ENCODE results near the gene STAT5B.
A peak's percentile ranks its signal among the peaks of the same experiment; 100 is the strongest.

Gene STAT5B

DNA sequence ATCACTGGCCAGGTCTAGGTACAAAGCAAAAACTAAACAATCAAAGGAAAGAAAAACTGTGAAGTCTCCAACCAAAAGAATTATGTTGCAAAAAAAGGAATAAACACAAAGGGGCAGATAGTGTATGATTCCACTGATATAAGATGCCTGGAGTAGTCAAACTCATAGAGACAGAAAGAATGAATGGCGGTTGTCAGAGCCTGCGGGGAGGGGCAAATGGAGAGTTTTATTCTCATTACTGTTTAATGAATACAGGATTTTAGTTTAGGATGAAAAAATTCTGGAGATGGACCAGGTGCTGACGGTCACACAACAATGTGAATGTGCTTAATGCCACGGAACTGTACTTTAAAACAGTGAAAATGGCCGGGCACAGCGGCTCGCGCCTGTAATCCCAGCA lies 20.7 kb downstream of the STAT5B start:
- TF ChIP-seq, protein P1, sequence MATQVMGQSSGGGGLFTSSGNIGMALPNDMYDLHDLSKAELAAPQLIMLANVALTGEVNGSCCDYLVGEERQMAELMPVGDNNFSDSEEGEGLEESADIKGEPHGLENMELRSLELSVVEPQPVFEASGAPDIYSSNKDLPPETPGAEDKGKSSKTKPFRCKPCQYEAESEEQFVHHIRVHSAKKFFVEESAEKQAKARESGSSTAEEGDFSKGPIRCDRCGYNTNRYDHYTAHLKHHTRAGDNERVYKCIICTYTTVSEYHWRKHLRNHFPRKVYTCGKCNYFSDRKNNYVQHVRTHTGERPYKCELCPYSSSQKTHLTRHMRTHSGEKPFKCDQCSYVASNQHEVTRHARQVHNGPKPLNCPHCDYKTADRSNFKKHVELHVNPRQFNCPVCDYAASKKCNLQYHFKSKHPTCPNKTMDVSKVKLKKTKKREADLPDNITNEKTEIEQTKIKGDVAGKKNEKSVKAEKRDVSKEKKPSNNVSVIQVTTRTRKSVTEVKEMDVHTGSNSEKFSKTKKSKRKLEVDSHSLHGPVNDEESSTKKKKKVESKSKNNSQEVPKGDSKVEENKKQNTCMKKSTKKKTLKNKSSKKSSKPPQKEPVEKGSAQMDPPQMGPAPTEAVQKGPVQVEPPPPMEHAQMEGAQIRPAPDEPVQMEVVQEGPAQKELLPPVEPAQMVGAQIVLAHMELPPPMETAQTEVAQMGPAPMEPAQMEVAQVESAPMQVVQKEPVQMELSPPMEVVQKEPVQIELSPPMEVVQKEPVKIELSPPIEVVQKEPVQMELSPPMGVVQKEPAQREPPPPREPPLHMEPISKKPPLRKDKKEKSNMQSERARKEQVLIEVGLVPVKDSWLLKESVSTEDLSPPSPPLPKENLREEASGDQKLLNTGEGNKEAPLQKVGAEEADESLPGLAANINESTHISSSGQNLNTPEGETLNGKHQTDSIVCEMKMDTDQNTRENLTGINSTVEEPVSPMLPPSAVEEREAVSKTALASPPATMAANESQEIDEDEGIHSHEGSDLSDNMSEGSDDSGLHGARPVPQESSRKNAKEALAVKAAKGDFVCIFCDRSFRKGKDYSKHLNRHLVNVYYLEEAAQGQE (IDR thresholded peaks at IDR 0.05; ENCODE audit: low read depth): no peak
- TF ChIP-seq NFIC (IDR thresholded peaks at IDR 0.05) (no peak), ZBTB7A (IDR thresholded peaks at IDR 0.05; ENCODE audit: low read depth) (no peak), YY1 (IDR thresholded peaks at IDR 0.05; ENCODE audit: low read depth) (no peak), FOXM1 (IDR thresholded peaks at IDR 0.05; ENCODE audit: borderline replicate concordance, low read depth) (no peak), TCF12 (IDR thresholded peaks at IDR 0.05; ENCODE audit: low read depth) (no peak), EP300 (IDR thresholded peaks at IDR 0.05; ENCODE audit: borderline replicate concordance) (no peak), CREB1 (IDR thresholded peaks at IDR 0.05; ENCODE audit: low read depth) (no peak), TEAD4 (IDR thresholded peaks at IDR 0.05) (no peak), RAD21 (IDR thresholded peaks at IDR 0.05; ENCODE audit: low read depth) (no peak), CEBPB (IDR thresholded peaks at IDR 0.05) (no peak), TAF1 (IDR thresholded peaks at IDR 0.05; ENCODE audit: low read depth) (no peak), EGR1 (IDR thresholded peaks at IDR 0.05) (no peak)
- TF ChIP-seq, protein P2, sequence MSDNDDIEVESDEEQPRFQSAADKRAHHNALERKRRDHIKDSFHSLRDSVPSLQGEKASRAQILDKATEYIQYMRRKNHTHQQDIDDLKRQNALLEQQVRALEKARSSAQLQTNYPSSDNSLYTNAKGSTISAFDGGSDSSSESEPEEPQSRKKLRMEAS (IDR thresholded peaks at IDR 0.05): no peak
- TF ChIP-seq, protein P3, sequence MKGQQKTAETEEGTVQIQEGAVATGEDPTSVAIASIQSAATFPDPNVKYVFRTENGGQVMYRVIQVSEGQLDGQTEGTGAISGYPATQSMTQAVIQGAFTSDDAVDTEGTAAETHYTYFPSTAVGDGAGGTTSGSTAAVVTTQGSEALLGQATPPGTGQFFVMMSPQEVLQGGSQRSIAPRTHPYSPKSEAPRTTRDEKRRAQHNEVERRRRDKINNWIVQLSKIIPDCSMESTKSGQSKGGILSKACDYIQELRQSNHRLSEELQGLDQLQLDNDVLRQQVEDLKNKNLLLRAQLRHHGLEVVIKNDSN (IDR thresholded peaks at IDR 0.05): no peak

DNA sequence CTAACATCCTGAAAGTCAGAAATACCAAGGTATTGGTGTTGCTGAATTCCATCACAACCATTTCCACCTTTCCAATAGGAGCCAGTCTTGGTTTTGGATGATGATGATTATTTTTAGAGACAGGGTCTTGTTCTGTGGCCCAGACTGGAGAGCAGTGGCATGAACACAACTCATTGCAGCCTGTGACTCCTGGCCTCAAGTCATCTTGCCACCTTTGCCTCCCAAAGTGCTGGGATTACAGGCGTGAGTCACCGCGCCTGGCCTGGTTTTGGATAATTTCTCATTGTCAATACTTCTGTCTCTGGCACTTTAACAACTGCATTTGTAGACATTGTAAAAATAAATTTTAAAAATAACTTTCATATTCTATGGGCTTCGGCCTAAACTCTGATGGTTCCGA lies 22.6 kb downstream of the STAT5B start:
- TF ChIP-seq, protein P3 (IDR thresholded peaks at IDR 0.05): no peak
- TF ChIP-seq RAD21 (IDR thresholded peaks at IDR 0.05; ENCODE audit: low read depth) (no peak), FOXM1 (IDR thresholded peaks at IDR 0.05; ENCODE audit: borderline replicate concordance, low read depth) (no peak), TAF1 (IDR thresholded peaks at IDR 0.05; ENCODE audit: low read depth) (no peak), EP300 (IDR thresholded peaks at IDR 0.05; ENCODE audit: borderline replicate concordance) (no peak), TCF12 (IDR thresholded peaks at IDR 0.05; ENCODE audit: low read depth) (no peak), TEAD4 (IDR thresholded peaks at IDR 0.05) (no peak), NFIC (IDR thresholded peaks at IDR 0.05) (no peak), YY1 (IDR thresholded peaks at IDR 0.05; ENCODE audit: low read depth) (no peak), EGR1 (IDR thresholded peaks at IDR 0.05) (no peak), CREB1 (IDR thresholded peaks at IDR 0.05; ENCODE audit: low read depth) (no peak), ZBTB7A (IDR thresholded peaks at IDR 0.05; ENCODE audit: low read depth) (no peak), CEBPB (IDR thresholded peaks at IDR 0.05) (no peak)
- TF ChIP-seq, protein P2 (IDR thresholded peaks at IDR 0.05): no peak
- TF ChIP-seq, protein P1 (IDR thresholded peaks at IDR 0.05; ENCODE audit: low read depth): no peak

DNA sequence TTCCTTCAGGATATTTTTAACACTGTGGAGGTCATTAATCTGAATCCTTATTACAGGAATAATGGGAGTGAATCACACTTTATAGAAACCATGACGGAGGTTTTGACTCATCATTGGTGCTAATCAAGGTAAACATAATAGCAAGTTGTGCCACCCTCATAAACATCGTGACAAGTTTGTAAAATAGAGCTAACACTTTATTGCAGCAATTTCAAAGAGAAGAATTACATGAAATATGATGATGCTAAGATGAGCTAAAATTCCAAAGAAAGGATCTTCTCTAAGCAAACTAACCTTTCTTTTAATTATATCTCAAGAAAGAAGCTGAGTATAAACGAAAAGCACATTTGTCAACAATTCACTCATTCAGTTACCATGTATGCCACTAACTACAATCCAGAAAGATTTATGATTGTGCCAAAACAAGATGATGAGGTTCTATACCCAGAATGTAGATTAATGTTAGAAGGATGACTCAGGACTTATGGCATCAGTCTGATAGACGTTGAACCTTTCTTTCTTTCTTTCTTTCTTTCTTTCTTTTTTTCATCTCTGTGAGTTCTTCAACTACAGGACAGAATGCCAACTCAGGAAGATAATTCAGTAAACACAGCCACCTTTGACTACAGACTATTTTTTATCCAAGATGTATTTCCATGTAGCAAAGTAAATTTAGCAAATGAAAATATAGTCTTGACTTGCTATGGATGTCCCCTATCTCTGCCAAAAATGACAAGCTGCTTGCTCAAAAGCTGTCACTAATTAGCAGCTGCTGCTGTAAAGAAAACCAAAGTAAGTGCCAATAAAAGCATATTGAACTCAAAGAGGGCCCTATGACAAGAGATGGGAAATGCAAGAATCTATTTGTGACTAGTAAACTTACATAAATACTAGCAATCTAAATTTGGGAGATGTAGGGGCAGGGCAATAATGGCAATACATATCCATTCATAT lies 23.3 kb downstream of the STAT5B start:
- TF ChIP-seq, protein P2 (IDR thresholded peaks at IDR 0.05): no peak
- TF ChIP-seq CREB1 (IDR thresholded peaks at IDR 0.05; ENCODE audit: low read depth) (no peak), RAD21 (IDR thresholded peaks at IDR 0.05; ENCODE audit: low read depth) (no peak), YY1 (IDR thresholded peaks at IDR 0.05; ENCODE audit: low read depth) (no peak), EGR1 (IDR thresholded peaks at IDR 0.05) (no peak), ZBTB7A (IDR thresholded peaks at IDR 0.05; ENCODE audit: low read depth) (no peak), FOXM1 (IDR thresholded peaks at IDR 0.05; ENCODE audit: borderline replicate concordance, low read depth) (no peak), CEBPB (IDR thresholded peaks at IDR 0.05) (no peak), TAF1 (IDR thresholded peaks at IDR 0.05; ENCODE audit: low read depth) (no peak), TEAD4 (IDR thresholded peaks at IDR 0.05) (no peak), EP300 (IDR thresholded peaks at IDR 0.05; ENCODE audit: borderline replicate concordance) (no peak), NFIC (IDR thresholded peaks at IDR 0.05) (no peak)
- TF ChIP-seq, protein P3 (IDR thresholded peaks at IDR 0.05): no peak

DNA sequence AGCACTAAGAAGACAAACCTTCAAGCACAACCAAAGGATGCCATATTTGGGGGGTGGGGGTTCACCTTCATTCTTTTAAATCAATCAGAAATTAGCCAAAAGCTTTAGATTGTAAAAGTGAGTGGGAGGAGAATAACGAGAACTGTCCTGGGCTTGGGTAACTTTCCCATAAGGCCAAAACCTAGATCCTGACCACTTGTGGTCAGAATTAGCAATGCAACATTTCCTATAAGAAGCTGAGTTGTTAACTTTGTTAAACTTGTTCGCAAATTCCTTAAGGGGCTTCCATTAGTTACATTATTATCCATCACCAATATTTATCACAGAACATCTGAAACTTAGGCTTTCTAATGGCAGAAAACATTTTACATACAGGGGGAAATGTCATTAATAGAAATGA lies 25.1 kb downstream of the STAT5B start:
- peak; percentile 13; the same call in 1 of the 2 replicates for TF ChIP-seq RAD21 (IDR thresholded peaks at IDR 0.05; ENCODE audit: low read depth)
- no peak for TF ChIP-seq NFIC (IDR thresholded peaks at IDR 0.05)
- TF ChIP-seq ZBTB7A (IDR thresholded peaks at IDR 0.05; ENCODE audit: low read depth): no peak
- TF ChIP-seq TCF12 (IDR thresholded peaks at IDR 0.05; ENCODE audit: low read depth): no peak

Measured in Ishikawa (cell line).